HEK293 (cell line): ENCODE measurements around the gene CCDC34.
A peak's percentile ranks its signal among the peaks of the same experiment; 100 is the strongest.

Experiments
- CTCF ChIA-PET: fragments of 350-600 bp; formaldehyde crosslinking; extraction: SDS; loops from one replicate; lab custom pipeline; 2021; ENCODE audit warnings: antibody characterized with exemption; lab: Yijun Ruan, JAX
- POLR2A ChIA-PET: fragments of 300-600 bp; formaldehyde crosslinking; extraction: SDS; loops from one replicate; lab custom pipeline; 2020; ENCODE audit warnings: antibody characterized with exemption, inconsistent platforms; lab: Yijun Ruan, JAX
- H3K27ac ChIP-seq: fragments of 200-500 bp; sonication (Bioruptor generic); 2 replicates; pipeline ENCODE4 v1.5.1; 2014; ENCODE audit warnings: low read depth, low read length, control low read depth, inconsistent platforms; ENCODE audit errors: extremely low read depth
- H3K36me3 ChIP-seq, 2 experiments: fragments of 200-500 bp in 1 of 2; sonication (Bioruptor generic) in 1 of 2; 1 replicate in 1 of 2; 2 replicates in 1 of 2; pipeline ENCODE4 v1.5.1; 2014 to 2017; ENCODE audit warnings: inconsistent platforms in 2 of 2, low read length in 2 of 2; ENCODE audit not compliant: control insufficient read depth in 2 of 2, insufficient read depth in 1 of 2
- H3K4me1 ChIP-seq: fragments of 200-500 bp; sonication (Bioruptor generic); 2 replicates; pipeline ENCODE4 v1.5.1; 2014; ENCODE audit warnings: mild to moderate bottlenecking, low read length, inconsistent platforms; ENCODE audit not compliant: control insufficient read depth, insufficient read depth
- H3K4me3 ChIP-seq: 2 replicates; pipeline ENCODE4 v1.5.1; 2011; ENCODE audit warnings: low read depth, mild to moderate bottlenecking, control low read depth, low read length, moderate library complexity
- H3K9me3 ChIP-seq: fragments of 200-500 bp; sonication (Bioruptor generic); 2 replicates; pipeline ENCODE4 v1.5.1; 2014; ENCODE audit warnings: low read depth, low read length, inconsistent platforms; ENCODE audit not compliant: control insufficient read depth, insufficient read depth
- AEBP2 ChIP-seq: fragments of 450-650 bp; formaldehyde crosslinking; IDR thresholded peaks from 2 replicates; pipeline ENCODE4 v1.5.1; 2016; ENCODE audit warnings: missing biosample characterization, missing genetic modification characterization, borderline replicate concordance
- BCL11B ChIP-seq: fragments of 450-650 bp; formaldehyde crosslinking; IDR thresholded peaks from 2 replicates; pipeline ENCODE4 v1.5.1; 2016; ENCODE audit warnings: low read depth, missing biosample characterization, missing genetic modification characterization
- GLIS2 ChIP-seq: fragments of 450-650 bp; formaldehyde crosslinking; IDR thresholded peaks from 2 replicates; pipeline ENCODE4 v1.5.1; 2016; ENCODE audit warnings: missing biosample characterization, missing genetic modification characterization
- KLF7 ChIP-seq: fragments of 450-650 bp; formaldehyde crosslinking; IDR thresholded peaks from 2 replicates; pipeline ENCODE4 v1.5.1; 2016; ENCODE audit warnings: missing biosample characterization, missing genetic modification characterization, borderline replicate concordance
- KLF9 ChIP-seq: fragments of 450-650 bp; formaldehyde crosslinking; IDR thresholded peaks from 2 replicates; pipeline ENCODE4 v1.5.1; 2016; ENCODE audit warnings: missing biosample characterization, missing genetic modification characterization, low read depth
- ZFP37 ChIP-seq: fragments of 450-650 bp; formaldehyde crosslinking; IDR thresholded peaks from 2 replicates; pipeline ENCODE4 v1.5.1; 2016; ENCODE audit warnings: missing biosample characterization, missing genetic modification characterization
- ZFP69B ChIP-seq: fragments of 450-650 bp; formaldehyde crosslinking; IDR thresholded peaks from 2 replicates; pipeline ENCODE4 v1.5.1; 2016; ENCODE audit warnings: missing biosample characterization, missing genetic modification characterization
- ZIC2 ChIP-seq: fragments of 450-650 bp; formaldehyde crosslinking; IDR thresholded peaks from 2 replicates; pipeline ENCODE4 v1.5.1; 2016; ENCODE audit warnings: missing biosample characterization, missing genetic modification characterization
- ZNF112 ChIP-seq: fragments of 450-650 bp; formaldehyde crosslinking; IDR thresholded peaks from 2 replicates; pipeline ENCODE4 v1.5.0; 2017; ENCODE audit warnings: missing biosample characterization, missing genetic modification characterization
- ZNF24 ChIP-seq: fragments of 450-650 bp; formaldehyde crosslinking; IDR thresholded peaks from 2 replicates; pipeline ENCODE4 v1.5.1; 2016; ENCODE audit warnings: missing biosample characterization, missing genetic modification characterization
- ZNF341 ChIP-seq: fragments of 450-650 bp; formaldehyde crosslinking; IDR thresholded peaks from 2 replicates; pipeline ENCODE4; 2016; ENCODE audit warnings: low read depth, missing biosample characterization, missing genetic modification characterization
- ZNF488 ChIP-seq: fragments of 450-650 bp; formaldehyde crosslinking; IDR thresholded peaks from 2 replicates; pipeline ENCODE4 v1.5.1; 2016; ENCODE audit warnings: missing biosample characterization, missing genetic modification characterization
- ZNF514 ChIP-seq: fragments of 450-650 bp; formaldehyde crosslinking; IDR thresholded peaks from 2 replicates; pipeline ENCODE4 v1.5.1; 2016; ENCODE audit warnings: missing biosample characterization, missing genetic modification characterization
- ZNF555 ChIP-seq: fragments of 450-650 bp; formaldehyde crosslinking; conservative IDR thresholded peaks from 2 replicates; pipeline ENCODE4 v1.5.1; 2017; ENCODE audit warnings: missing biosample characterization, mild to moderate bottlenecking, missing genetic modification characterization, inconsistent platforms
- ZNF558 ChIP-seq: fragments of 450-650 bp; formaldehyde crosslinking; IDR thresholded peaks from 2 replicates; pipeline ENCODE4 v1.5.1; 2016; ENCODE audit warnings: missing biosample characterization, missing genetic modification characterization
- ZNF654 ChIP-seq: fragments of 450-650 bp; formaldehyde crosslinking; IDR thresholded peaks from 2 replicates; pipeline ENCODE4 v1.5.1; 2016; ENCODE audit warnings: low read depth, missing biosample characterization, missing genetic modification characterization
- TF ChIP-seq, protein P1 (sequence below): fragments of 450-650 bp; formaldehyde crosslinking; IDR thresholded peaks from 2 replicates; pipeline ENCODE4 v1.5.1; 2016; ENCODE audit warnings: missing biosample characterization, missing genetic modification characterization

Gene CCDC34

GRCh38 chr11:27293515-27294417 is 69.2 kb downstream of the CCDC34 start:
- CTCF ChIA-PET: interaction anchor here (0.6 to 4.7 kb wide), 8 partner anchors 11 to 204 kb away, joined by 3 to 54 read pairs (median 4); no protein-coding TSS in a partner anchor
- no peaks in the 10 kb centered on the region for H3K4me1 ChIP-seq
- no peak overlapping the region for H3K27ac ChIP-seq
- TF ChIP-seq KLF7 (tag by site-specific recombination) (no peak), ZNF341 (peak; percentile 37; the same call in 1 of the 2 replicates)
- no peak overlapping the region for H3K4me3 ChIP-seq
- POLR2A ChIA-PET: interaction anchor here (0.6 to 0.8 kb wide), 2 partner anchors 131 to 590 kb away, joined by 3 to 9 read pairs; no protein-coding TSS in a partner anchor
- H3K36me3 ChIP-seq: no peaks in the 10 kb centered on the region
- H3K9me3 ChIP-seq: no peaks in the 10 kb centered on the region

GRCh38 chr11:27292637-27293010 is 70.4 kb downstream of the CCDC34 start:
- ChIA-PET POLR2A (no interaction called here), CTCF (interaction anchor here (0.6 to 1.8 kb wide), 2 partner anchors 31 to 189 kb away, joined by 3 read pairs; no protein-coding TSS in a partner anchor)
- Histone ChIP-seq H3K4me3 (no peak overlapping the region), H3K9me3 (no peaks in the 10 kb centered on the region), H3K4me1 (no peaks in the 10 kb centered on the region), H3K36me3 (no peaks in the 10 kb centered on the region), H3K27ac (no peak overlapping the region)
- no peak for TF ChIP-seq ZIC2 (tag by site-specific recombination)
- TF ChIP-seq ZNF514: no peak

- H3K36me3 ChIP-seq: no peaks in the 10 kb centered on the region
- ChIA-PET CTCF (interaction anchor here (1.8 kb wide), 1 partner anchor 190 kb away, joined by 3 read pairs; no protein-coding TSS in a partner anchor), POLR2A (no interaction called here)
- TF ChIP-seq KLF9 (tag by site-specific recombination): no peak
- TF ChIP-seq ZNF112: no peak
- TF ChIP-seq GLIS2 (tag by site-specific recombination): no peak
- no peak for TF ChIP-seq ZNF654
- no peak for TF ChIP-seq BCL11B (tag by site-specific recombination)
- TF ChIP-seq ZNF24 (tag by site-specific recombination): no peak
- TF ChIP-seq, protein P1, sequence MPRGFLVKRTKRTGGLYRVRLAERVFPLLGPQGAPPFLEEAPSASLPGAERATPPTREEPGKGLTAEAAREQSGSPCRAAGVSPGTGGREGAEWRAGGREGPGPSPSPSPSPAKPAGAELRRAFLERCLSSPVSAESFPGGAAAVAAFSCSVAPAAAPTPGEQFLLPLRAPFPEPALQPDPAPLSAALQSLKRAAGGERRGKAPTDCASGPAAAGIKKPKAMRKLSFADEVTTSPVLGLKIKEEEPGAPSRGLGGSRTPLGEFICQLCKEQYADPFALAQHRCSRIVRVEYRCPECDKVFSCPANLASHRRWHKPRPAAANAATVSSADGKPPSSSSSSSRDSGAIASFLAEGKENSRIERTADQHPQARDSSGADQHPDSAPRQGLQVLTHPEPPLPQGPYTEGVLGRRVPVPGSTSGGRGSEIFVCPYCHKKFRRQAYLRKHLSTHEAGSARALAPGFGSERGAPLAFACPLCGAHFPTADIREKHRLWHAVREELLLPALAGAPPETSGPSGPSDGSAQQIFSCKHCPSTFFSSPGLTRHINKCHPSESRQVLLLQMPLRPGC: no peak
- TF ChIP-seq ZNF488 (tag by site-specific recombination): no peak
- no peak for TF ChIP-seq ZFP69B
- TF ChIP-seq ZNF558 (tag by site-specific recombination): no peak
- TF ChIP-seq ZNF555: no peak
- no peak for TF ChIP-seq AEBP2 (tag by site-specific recombination)
- TF ChIP-seq ZFP37: no peak
- H3K4me3 ChIP-seq: no peak overlapping the region
- H3K9me3 ChIP-seq: no peaks in the 10 kb centered on the region
- no peak overlapping the region for H3K27ac ChIP-seq
- H3K4me1 ChIP-seq: no peaks in the 10 kb centered on the region
Measured at GRCh38 chr11:27291954-27292636, 70.9 kb downstream of the CCDC34 start.
